Stimulated activated CD8-positive, alpha-beta memory T cell treated with anti-CD3 and anti-CD28 coated beads, Interleukin-12 subunit alpha, Interleukin-12 subunit beta, amount 100 ng/mL, for 1 hour (primary cell): ENCODE results near the gene SYNE4.
"Not testable (repeated sequence)": the region's sequence is repeated elsewhere in the genome, so short reads cannot be mapped to it uniquely, and the experiment has no call there.

Experiments
- DNase-seq: peaks from one replicate; pipeline ENCODE4 v3.0.0-alpha.2; 2020; ENCODE audit warnings: low read depth

The SYNE4 gene

GRCh38 chr19:35990771-35991730 is 17.6 kb downstream of the SYNE4 start:
- no peak for DNase-seq

GRCh38 chr19:35990156-35990555 is 18.5 kb downstream of the SYNE4 start:
- DNase-seq = no peak

GRCh38 chr19:35988824-35989223 is 19.8 kb downstream of the SYNE4 start:
- DNase-seq = no peak

- no peak for DNase-seq
Observed at GRCh38 chr19:35987571-35987896, 21.1 kb downstream of the SYNE4 start.

GRCh38 chr19:35986664-35987570 is 21.7 kb downstream of the SYNE4 start:
- no peak for DNase-seq

- DNase-seq = no peak
Observed at GRCh38 chr19:35986111-35986510, 22.5 kb downstream of the SYNE4 start.

GRCh38 chr19:35983177-35983576 is 25.4 kb downstream of the SYNE4 start:
- no peak for DNase-seq

- not testable (repeated sequence) for DNase-seq
Observed at GRCh38 chr19:35980997-35981396, 27.6 kb downstream of the SYNE4 start.

GRCh38 chr19:35978832-35979365 is 29.7 kb downstream of the SYNE4 start:
- no peak for DNase-seq

- DNase-seq = no peak
Observed at GRCh38 chr19:35978271-35978670, 30.3 kb downstream of the SYNE4 start.

GRCh38 chr19:35977446-35978222 is 31.0 kb downstream of the SYNE4 start:
- DNase-seq = no peak

GRCh38 chr19:35975608-35976214 is 32.9 kb downstream of the SYNE4 start:
- DNase-seq = no peak

GRCh38 chr19:35973487-35973886 is 35.1 kb downstream of the SYNE4 start:
- DNase-seq = no peak

GRCh38 chr19:35966771-35967170 is 41.8 kb downstream of the SYNE4 start:
- no peak for DNase-seq

GRCh38 chr19:35963514-35963913 is 45.1 kb downstream of the SYNE4 start:
- DNase-seq = no peak

GRCh38 chr19:35960432-35960972 is 48.1 kb downstream of the SYNE4 start:
- DNase-seq = no peak

GRCh38 chr19:35959968-35960320 is 48.7 kb downstream of the SYNE4 start:
- no peak for DNase-seq

GRCh38 chr19:35959040-35959967 is 49.3 kb downstream of the SYNE4 start:
- peak; percentile 65 for DNase-seq

GRCh38 chr19:35958660-35959039 is 50.0 kb downstream of the SYNE4 start:
- no peak for DNase-seq

- DNase-seq = not testable (repeated sequence)
Observed at GRCh38 chr19:35957411-35957810, 51.2 kb downstream of the SYNE4 start.
